Thoracic aorta endothelial cell (primary cell): ENCODE measurements around the gene KRT27. TPM values are rescaled to one million over a fixed set of nuclear protein-coding genes. Genes with fewer than 3 reads are reported as not detected.

Source experiments
- total RNA-seq: library from RNA; depleted of rRNA; stranded (reverse); fragments of >200 nt; gene quantifications from 2 replicates; pipeline ENCODE4 v1.2.3, GENCODE V29; 2012

KRT27 gene, protein sequence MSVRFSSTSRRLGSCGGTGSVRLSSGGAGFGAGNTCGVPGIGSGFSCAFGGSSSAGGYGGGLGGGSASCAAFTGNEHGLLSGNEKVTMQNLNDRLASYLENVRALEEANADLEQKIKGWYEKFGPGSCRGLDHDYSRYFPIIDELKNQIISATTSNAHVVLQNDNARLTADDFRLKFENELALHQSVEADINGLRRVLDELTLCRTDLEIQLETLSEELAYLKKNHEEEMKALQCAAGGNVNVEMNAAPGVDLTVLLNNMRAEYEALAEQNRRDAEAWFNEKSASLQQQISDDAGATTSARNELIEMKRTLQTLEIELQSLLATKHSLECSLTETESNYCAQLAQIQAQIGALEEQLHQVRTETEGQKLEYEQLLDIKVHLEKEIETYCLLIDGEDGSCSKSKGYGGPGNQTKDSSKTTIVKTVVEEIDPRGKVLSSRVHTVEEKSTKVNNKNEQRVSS
- not detected in 2 replicates for total RNA-seq

GRCh38 chr17:40782450-40782849 is at the start of gene KRT27:
TSS of gene KRT27 (minus strand) at chr17:40782550. CDS start at chr17:40782493, 57 bp downstream.

GRCh38 chr17:40822132-40822812 is 39.9 kb upstream of the KRT27 start, which contains the start of gene KRT10:
TSS of gene KRT10 (minus strand) at chr17:40822614. CDS start at chr17:40822585, 29 bp downstream.

GRCh38 chr17:40799859-40800258 is 17.5 kb upstream of the KRT27 start, which contains the start of gene KRT28:
TSS of gene KRT28 (minus strand) at chr17:40799959. CDS start at chr17:40799893, 66 bp downstream.

GRCh38 chr17:40772101-40772500 is 10.2 kb downstream of the KRT27 start, which contains the start of gene KRT26:
TSS of gene KRT26 (minus strand) at chr17:40772201. CDS start at chr17:40772113, 88 bp downstream.

DNA sequence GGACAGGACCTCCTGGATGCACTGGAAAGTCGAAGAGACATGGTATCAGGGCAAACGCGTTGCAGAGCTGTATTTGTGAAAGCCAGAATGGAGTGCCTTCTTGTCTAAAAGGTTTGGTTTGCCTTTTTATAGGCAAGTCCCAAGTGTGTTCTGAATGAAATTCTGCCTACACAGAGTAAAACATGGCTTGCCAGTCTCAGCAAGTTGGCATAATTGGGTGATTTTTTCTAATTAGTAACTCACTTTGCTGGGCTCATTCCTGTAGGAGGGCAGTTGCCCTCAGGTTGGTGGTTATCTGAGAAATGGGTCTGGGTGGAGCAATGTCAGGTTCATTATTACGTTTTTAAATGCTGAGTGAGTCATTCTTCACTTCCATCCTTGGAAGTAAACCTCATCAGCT is 27.1 kb downstream of the KRT27 start, which contains the start of gene KRT25:
Gene KRT25 (minus strand): TSS at position 101 of the 400 bp plus-strand sequence. CDS start 60 bp downstream, at position 41.

Other genes starting within 250 kb of the KRT27 start
- not detected in 2 replicates for gene CCR7, start 217.1 kb downstream of the KRT27 start, total RNA-seq
- gene SMARCE1, start 134.7 kb downstream of the KRT27 start, total RNA-seq, result 120 and 125 TPM in 2 replicates
- not detected in 2 replicates for gene KRT222, start 117.4 kb downstream of the KRT27 start, total RNA-seq
- gene KRT24, start 78.8 kb downstream of the KRT27 start, total RNA-seq, result not detected in 2 replicates
- gene KRT25, start 27.2 kb downstream of the KRT27 start, total RNA-seq, result not detected in 2 replicates
- gene KRT26, start 10.3 kb downstream of the KRT27 start, total RNA-seq, result not detected in 2 replicates
- gene KRT28, start 17.4 kb upstream of the KRT27 start, total RNA-seq, result not detected in 2 replicates
- gene KRT10, start 40.1 kb upstream of the KRT27 start, total RNA-seq, result 2.1 and 10.2 TPM in 2 replicates
- not detected in 2 replicates for gene KRT12, start 84.7 kb upstream of the KRT27 start, total RNA-seq
- gene KRT20, start 102.7 kb upstream of the KRT27 start, total RNA-seq, result not detected in 2 replicates
- not detected in 2 replicates for gene KRT23, start 155.1 kb upstream of the KRT27 start, total RNA-seq
- gene KRT39, start 184.4 kb upstream of the KRT27 start, total RNA-seq, result not detected in 2 replicates
- gene KRT40, start 201.8 kb upstream of the KRT27 start, total RNA-seq, result not detected in 2 replicates
- not detected in 2 replicates for gene KRTAP3-3, start 211.6 kb upstream of the KRT27 start, total RNA-seq
- gene KRTAP3-2, start 217.4 kb upstream of the KRT27 start, total RNA-seq, result not detected in 2 replicates
- gene KRTAP3-1, start 226.6 kb upstream of the KRT27 start, total RNA-seq, result not detected in 2 replicates
- not detected in 2 replicates for gene KRTAP1-5, start 244.7 kb upstream of the KRT27 start, total RNA-seq
- not detected in 2 replicates for gene KRTAP1-4, start 247.6 kb upstream of the KRT27 start, total RNA-seq